ENCODE data around the gene STAT2.

- TF ChIP-seq EZH2 (IDR thresholded peaks at IDR 0.05; ENCODE audit: low read depth, unreplicated experiment), result no peak
- TF ChIP-seq CTCF (conservative IDR thresholded peaks at IDR 0.05; ENCODE audit: low read depth in 2 of 2), result no peak
- no peak for TF ChIP-seq EZH2phosphoT487 (IDR thresholded peaks at IDR 0.05; ENCODE audit: unreplicated experiment)
- no peak for TF ChIP-seq POLR2AphosphoS5 (IDR thresholded peaks at IDR 0.05; ENCODE audit: low read depth)
- TF ChIP-seq CREB1 (CRISPR knock-in tag; IDR thresholded peaks at IDR 0.05; ENCODE audit: low read depth), result no peak
- TF ChIP-seq ETS1 (IDR thresholded peaks at IDR 0.05), result no peak
- TF ChIP-seq ZNF114 (CRISPR knock-in tag; IDR thresholded peaks at IDR 0.05), result no peak
- TF ChIP-seq REST (IDR thresholded peaks at IDR 0.05; ENCODE audit: unreplicated experiment), result no peak
- no peak for TF ChIP-seq ZNF462 (CRISPR knock-in tag; IDR thresholded peaks at IDR 0.05)
- no peak for TF ChIP-seq JUNB (IDR thresholded peaks at IDR 0.05; ENCODE audit: unreplicated experiment)
- no peak for TF ChIP-seq STAT1 (IDR thresholded peaks at IDR 0.05; ENCODE audit: unreplicated experiment)
- TF ChIP-seq ZNF331 (CRISPR knock-in tag; IDR thresholded peaks at IDR 0.05; ENCODE audit: low read depth), result no peak
- TF ChIP-seq NANOG (IDR thresholded peaks at IDR 0.05; ENCODE audit: borderline replicate concordance), result no peak
These were observed 923 bp downstream of the STAT2 start for GRCh38 chr12:56358836-56359532.

All from GM23338 (cell line).